ENCODE measurements around the gene ARHGAP26. TPM values are rescaled to one million over a fixed set of nuclear protein-coding genes. Genes with fewer than 3 reads are reported as not detected.

Gene ARHGAP26
- total and polyA plus RNA-seq, 9 donors, result 1.9 to 47.1 (median 12.0) TPM

GRCh38 chr5:143220748-143221251 lies 450.6 kb downstream of the ARHGAP26 start:
- intact Hi-C loops (cut with DNase I), result no loop called here
- no peaks in the 10 kb centered on the region for H3K36me3 ChIP-seq
- H3K27ac ChIP-seq, result no peak overlapping the region
- no peaks in the 10 kb centered on the region for H3K27me3 ChIP-seq
- no peak for TF ChIP-seq EP300 (IDR thresholded peaks at IDR 0.05)
- TF ChIP-seq POLR2A (IDR thresholded peaks at IDR 0.05), result no peak
- TF ChIP-seq CTCF (IDR thresholded peaks at IDR 0.05), result no peak
- no peak for DNase-seq
- 88 to 92% (median 88%) methylated on average over 3 of the region's 3 CpGs for WGBS, 3 donors
- no peaks in the 10 kb centered on the region for H3K4me1 ChIP-seq (ENCODE audit: insufficient read depth)
- H3K9me3 ChIP-seq, result no peaks in the 10 kb centered on the region
- no peak overlapping the region for H3K4me3 ChIP-seq

- H3K4me3 ChIP-seq, result no peak overlapping the region
- H3K36me3 ChIP-seq, result no peaks in the 10 kb centered on the region
- no peaks in the 10 kb centered on the region for H3K4me1 ChIP-seq (ENCODE audit: insufficient read depth)
- H3K27me3 ChIP-seq, result no peaks in the 10 kb centered on the region
- no peaks in the 10 kb centered on the region for H3K9me3 ChIP-seq
- no peak for DNase-seq
- intact Hi-C loops (cut with DNase I), result no loop called here
- no peak overlapping the region for H3K27ac ChIP-seq
- WGBS, 3 donors, result 65 to 67% (median 65%) methylated on average over 16 of the region's 16 CpGs
- TF ChIP-seq EP300 (IDR thresholded peaks at IDR 0.05) (no peak), POLR2A (IDR thresholded peaks at IDR 0.05) (no peak), CTCF (IDR thresholded peaks at IDR 0.05) (no peak)
Measured at GRCh38 chr5:143222287-143223231, 452.4 kb downstream of the ARHGAP26 start.

GRCh38 chr5:143224672-143225071 lies 454.5 kb downstream of the ARHGAP26 start:
- Histone ChIP-seq H3K36me3 (no peaks in the 10 kb centered on the region), H3K9me3 (no peaks in the 10 kb centered on the region), H3K27me3 (no peaks in the 10 kb centered on the region), H3K4me1 (ENCODE audit: insufficient read depth) (no peaks in the 10 kb centered on the region), H3K27ac (no peak overlapping the region), H3K4me3 (no peak overlapping the region)
- WGBS, 3 donors, result 91 to 94% (median 92%) methylated on average over 5 of the region's 5 CpGs
- DNase-seq, result no peak
- TF ChIP-seq EP300 (IDR thresholded peaks at IDR 0.05) (no peak), POLR2A (IDR thresholded peaks at IDR 0.05) (no peak), CTCF (IDR thresholded peaks at IDR 0.05) (no peak)
- intact Hi-C loops (cut with DNase I), result no loop called here

GRCh38 chr5:143225511-143225910 lies 455.3 kb downstream of the ARHGAP26 start:
- Histone ChIP-seq H3K4me1 (ENCODE audit: insufficient read depth) (no peaks in the 10 kb centered on the region), H3K27ac (no peak overlapping the region), H3K4me3 (no peak overlapping the region), H3K27me3 (no peaks in the 10 kb centered on the region), H3K9me3 (no peaks in the 10 kb centered on the region), H3K36me3 (no peaks in the 10 kb centered on the region)
- no peak for TF ChIP-seq EP300 (IDR thresholded peaks at IDR 0.05)
- TF ChIP-seq CTCF (IDR thresholded peaks at IDR 0.05), result no peak
- no peak for TF ChIP-seq POLR2A (IDR thresholded peaks at IDR 0.05)
- intact Hi-C loops (cut with DNase I), result no loop called here
- DNase-seq, result no peak
- 89 to 94% (median 91%) methylated on average over 4 of the region's 4 CpGs for WGBS, 3 donors
